ENCODE measurements around the gene NEK11.

The NEK11 gene

DNA sequence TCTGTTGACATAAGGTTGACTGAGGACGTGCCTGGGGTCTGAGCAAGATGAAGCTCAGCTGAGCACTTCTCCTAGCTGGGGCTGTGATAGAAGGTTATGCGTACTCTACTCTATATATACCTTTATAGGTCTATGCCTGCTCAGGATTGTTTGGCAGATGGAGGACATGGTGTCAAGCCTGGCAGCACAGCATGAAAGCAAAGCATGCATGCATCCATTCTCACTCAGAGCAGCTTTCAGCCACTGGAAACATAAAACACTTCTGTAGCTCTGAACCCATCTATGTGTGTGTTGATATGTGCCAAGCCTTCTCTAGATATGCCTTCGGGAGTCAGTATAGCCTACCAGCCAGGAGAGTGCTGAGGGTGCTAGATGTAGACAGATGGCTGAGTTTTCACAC lies 212.6 kb downstream of the NEK11 start:
- DNase-seq (ENCODE audit: extremely low spot score) = no peak
- CTCF ChIA-PET = no interaction called here
- TF ChIP-seq SP1 (IDR thresholded peaks at IDR 0.05) (no peak), TARDBP (IDR thresholded peaks at IDR 0.05) (no peak), ELF4 (IDR thresholded peaks at IDR 0.05) (no peak), FOXK2 (IDR thresholded peaks at IDR 0.05) (no peak)
- TF ChIP-seq, protein P1, sequence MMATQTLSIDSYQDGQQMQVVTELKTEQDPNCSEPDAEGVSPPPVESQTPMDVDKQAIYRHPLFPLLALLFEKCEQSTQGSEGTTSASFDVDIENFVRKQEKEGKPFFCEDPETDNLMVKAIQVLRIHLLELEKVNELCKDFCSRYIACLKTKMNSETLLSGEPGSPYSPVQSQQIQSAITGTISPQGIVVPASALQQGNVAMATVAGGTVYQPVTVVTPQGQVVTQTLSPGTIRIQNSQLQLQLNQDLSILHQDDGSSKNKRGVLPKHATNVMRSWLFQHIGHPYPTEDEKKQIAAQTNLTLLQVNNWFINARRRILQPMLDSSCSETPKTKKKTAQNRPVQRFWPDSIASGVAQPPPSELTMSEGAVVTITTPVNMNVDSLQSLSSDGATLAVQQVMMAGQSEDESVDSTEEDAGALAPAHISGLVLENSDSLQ (IDR thresholded peaks at IDR 0.05) = no peak
- POLR2A ChIA-PET = no interaction called here

DNA sequence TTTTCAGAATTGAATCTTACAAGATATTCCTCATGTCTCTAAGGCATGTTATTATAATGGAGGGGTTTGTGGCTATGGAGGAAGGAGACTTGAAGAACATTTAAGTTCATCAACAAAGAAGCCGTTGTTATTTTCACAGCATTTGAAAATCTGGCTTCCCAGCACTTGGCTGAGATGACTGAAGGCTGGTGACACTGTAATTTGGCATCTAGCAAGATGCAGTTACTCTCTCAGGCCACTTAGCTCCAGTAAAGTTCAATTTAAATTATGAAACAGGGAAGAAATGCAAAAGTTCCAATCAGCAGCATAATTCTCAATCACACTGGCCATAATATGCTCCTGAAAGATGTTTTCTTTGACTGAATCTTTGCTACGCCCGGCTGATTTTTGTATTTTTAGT lies 215.5 kb downstream of the NEK11 start:
- POLR2A ChIA-PET = no interaction called here
- no peak for DNase-seq (ENCODE audit: extremely low spot score)
- no peak for TF ChIP-seq NFRKB (IDR thresholded peaks at IDR 0.05)
- TF ChIP-seq, protein P1 (IDR thresholded peaks at IDR 0.05) = no peak
- no peak for TF ChIP-seq SP1 (IDR thresholded peaks at IDR 0.05)
- TF ChIP-seq ARNT (IDR thresholded peaks at IDR 0.05) = no peak
- no peak for TF ChIP-seq FOXA1 (IDR thresholded peaks at IDR 0.05)
- TF ChIP-seq FOXM1 (IDR thresholded peaks at IDR 0.05; ENCODE audit: borderline replicate concordance) = no peak
- no peak for TF ChIP-seq HDGF (IDR thresholded peaks at IDR 0.05; ENCODE audit: borderline replicate concordance)
- no peak for TF ChIP-seq BHLHE40 (IDR thresholded peaks at IDR 0.05; ENCODE audit: borderline replicate concordance)
- no peak for TF ChIP-seq ZNF384 (IDR thresholded peaks at IDR 0.05)
- no peak for TF ChIP-seq L3MBTL2 (conservative IDR thresholded peaks at IDR 0.05)
- no peak for TF ChIP-seq CTBP1 (IDR thresholded peaks at IDR 0.05; ENCODE audit: borderline replicate concordance)
- TF ChIP-seq SUZ12 (IDR thresholded peaks at IDR 0.05) = no peak
- TF ChIP-seq FOXK2 (IDR thresholded peaks at IDR 0.05) = no peak
- CTCF ChIA-PET = no interaction called here

DNA sequence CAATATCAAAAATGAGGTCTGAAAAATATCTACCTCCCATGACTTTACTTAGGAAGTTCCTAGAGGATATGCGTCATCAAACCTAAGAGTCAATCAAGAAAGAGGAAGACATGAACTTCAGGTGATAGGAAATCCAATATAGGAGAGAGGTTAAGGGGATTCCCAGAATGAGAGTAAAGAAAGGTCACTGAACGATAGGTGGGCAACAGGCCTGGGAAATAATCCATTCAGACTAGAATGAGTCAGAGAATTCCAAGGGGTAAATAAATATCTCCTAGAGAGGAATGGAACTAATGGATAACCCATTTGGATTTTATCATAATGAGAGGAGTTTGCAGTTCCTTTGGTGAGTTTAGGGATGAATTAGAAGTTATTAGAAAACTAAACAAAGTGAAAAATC lies 223.8 kb downstream of the NEK11 start:
- no peak for TF ChIP-seq ZNF384 (IDR thresholded peaks at IDR 0.05)
- no peak for TF ChIP-seq CTBP1 (IDR thresholded peaks at IDR 0.05; ENCODE audit: borderline replicate concordance)
- no peak for TF ChIP-seq HDGF (IDR thresholded peaks at IDR 0.05; ENCODE audit: borderline replicate concordance)
- TF ChIP-seq TARDBP (IDR thresholded peaks at IDR 0.05) = no peak
- no peak for TF ChIP-seq NFRKB (IDR thresholded peaks at IDR 0.05)
- TF ChIP-seq, protein P1 (IDR thresholded peaks at IDR 0.05) = no peak
- TF ChIP-seq FOXA1 (IDR thresholded peaks at IDR 0.05) = no peak
- TF ChIP-seq SP1 (IDR thresholded peaks at IDR 0.05) = no peak
- POLR2A ChIA-PET = no interaction called here
- CTCF ChIA-PET = no interaction called here
- DNase-seq (ENCODE audit: extremely low spot score) = no peak

DNA sequence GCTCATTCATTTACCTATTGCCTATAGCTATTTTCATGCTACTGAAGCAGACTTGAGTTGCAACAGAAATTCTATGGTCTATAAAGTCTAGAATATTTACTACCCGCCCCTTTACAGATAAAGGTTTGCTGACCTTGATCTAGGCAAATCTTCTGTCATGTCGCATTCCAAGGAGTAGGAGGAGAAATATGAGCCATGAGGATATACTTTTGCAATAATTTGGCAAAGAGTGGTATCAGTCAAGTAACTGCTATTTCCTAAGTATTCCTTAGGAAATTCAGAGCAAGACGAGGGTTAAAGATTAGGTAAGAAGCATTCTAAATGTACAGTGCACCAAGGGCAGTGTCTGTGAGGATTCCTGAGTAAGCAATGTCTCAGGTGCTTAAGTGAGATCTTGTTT lies 233.8 kb downstream of the NEK11 start:
- CTCF ChIA-PET = no interaction called here
- POLR2A ChIA-PET = no interaction called here
- TF ChIP-seq FOXK2 (IDR thresholded peaks at IDR 0.05) (no peak), ELF4 (IDR thresholded peaks at IDR 0.05) (no peak)
- DNase-seq (ENCODE audit: extremely low spot score) = no peak

DNA sequence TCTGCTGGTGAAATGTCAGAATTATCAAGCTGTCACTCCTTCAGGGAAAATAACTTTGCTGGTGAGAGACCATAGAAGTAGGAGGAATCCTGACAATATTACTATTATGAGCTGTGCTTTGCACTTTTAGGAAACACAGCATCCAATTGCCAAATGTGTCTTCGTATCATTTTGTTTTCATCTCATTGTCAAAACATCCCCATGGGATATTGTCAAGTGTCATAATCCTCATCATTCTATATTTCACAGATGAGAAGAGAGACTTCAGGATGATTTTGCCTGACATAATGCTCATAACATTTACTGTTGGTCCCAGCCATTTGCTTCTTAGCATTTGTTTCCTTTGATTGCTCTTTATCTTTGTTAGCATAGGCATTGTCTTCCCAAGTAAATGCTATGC lies 234.4 kb downstream of the NEK11 start:
- CTCF ChIA-PET = no interaction called here
- no peak for DNase-seq (ENCODE audit: extremely low spot score)
- TF ChIP-seq ARNT (IDR thresholded peaks at IDR 0.05) (no peak), L3MBTL2 (conservative IDR thresholded peaks at IDR 0.05) (no peak), LEF1 (IDR thresholded peaks at IDR 0.05; ENCODE audit: borderline replicate concordance) (no peak), BHLHE40 (IDR thresholded peaks at IDR 0.05; ENCODE audit: borderline replicate concordance) (no peak), FOXM1 (IDR thresholded peaks at IDR 0.05; ENCODE audit: borderline replicate concordance) (no peak), SUZ12 (IDR thresholded peaks at IDR 0.05) (no peak)
- TF ChIP-seq, protein P1 (IDR thresholded peaks at IDR 0.05) = no peak

DNA sequence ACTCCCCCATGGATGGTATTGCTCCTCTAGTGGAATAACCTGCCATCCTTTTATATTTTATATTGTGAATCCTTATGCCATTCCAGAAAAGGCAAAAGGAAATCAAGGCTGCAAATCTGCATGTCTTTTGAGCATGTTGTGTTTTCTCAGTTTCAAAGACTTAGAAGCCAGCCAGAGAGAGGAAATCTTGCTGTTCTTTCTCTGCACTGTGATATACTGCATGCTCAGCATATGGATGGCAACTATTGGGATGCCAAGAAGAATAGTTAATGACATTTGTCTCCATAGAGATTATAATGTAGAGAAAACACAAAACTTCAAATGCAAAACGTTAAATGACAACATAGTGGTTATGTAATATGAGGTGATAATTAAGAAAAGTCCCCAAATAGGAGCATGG lies 248.9 kb downstream of the NEK11 start:
- no peak for DNase-seq (ENCODE audit: extremely low spot score)
- ChIA-PET POLR2A (no interaction called here), CTCF (no interaction called here)
- no peak for TF ChIP-seq ZNF384 (IDR thresholded peaks at IDR 0.05)
- no peak for TF ChIP-seq FOXM1 (IDR thresholded peaks at IDR 0.05; ENCODE audit: borderline replicate concordance)
- TF ChIP-seq TARDBP (IDR thresholded peaks at IDR 0.05) = no peak
- no peak for TF ChIP-seq BHLHE40 (IDR thresholded peaks at IDR 0.05; ENCODE audit: borderline replicate concordance)
- no peak for TF ChIP-seq FOXA1 (IDR thresholded peaks at IDR 0.05)
- no peak for TF ChIP-seq CTBP1 (IDR thresholded peaks at IDR 0.05; ENCODE audit: borderline replicate concordance)
- no peak for TF ChIP-seq NFRKB (IDR thresholded peaks at IDR 0.05)
- TF ChIP-seq, protein P1 (IDR thresholded peaks at IDR 0.05) = no peak
- no peak for TF ChIP-seq HDGF (IDR thresholded peaks at IDR 0.05; ENCODE audit: borderline replicate concordance)
- no peak for TF ChIP-seq L3MBTL2 (conservative IDR thresholded peaks at IDR 0.05)
- no peak for TF ChIP-seq SUZ12 (IDR thresholded peaks at IDR 0.05)
- no peak for TF ChIP-seq ELF4 (IDR thresholded peaks at IDR 0.05)
- TF ChIP-seq LEF1 (IDR thresholded peaks at IDR 0.05; ENCODE audit: borderline replicate concordance) = no peak
- no peak for TF ChIP-seq SP1 (IDR thresholded peaks at IDR 0.05)
- no peak for TF ChIP-seq FOXK2 (IDR thresholded peaks at IDR 0.05)
- TF ChIP-seq ARNT (IDR thresholded peaks at IDR 0.05) = no peak

More for the DNA sequence above, 234.4 kb downstream of the NEK11 start:
- POLR2A ChIA-PET = no interaction called here

Measured in HEK293T (cell line).